Mucosa of stomach (tissue), 1 donor: ENCODE data around the gene ZBTB47.

ENCODE experiments used
- H3K27me3 ChIP-seq: one replicate; pipeline ENCODE4 v1.7.0; 2013; ENCODE audit warnings: mild to moderate bottlenecking, low read length; ENCODE audit not compliant: control insufficient read depth, insufficient read depth
- H3K36me3 ChIP-seq: one replicate; pipeline ENCODE4 v1.7.0; 2013; ENCODE audit warnings: low read length; ENCODE audit not compliant: control insufficient read depth, insufficient read depth
- H3K4me1 ChIP-seq: one replicate; pipeline ENCODE4 v1.7.0; 2013; ENCODE audit warnings: mild to moderate bottlenecking, low read length; ENCODE audit not compliant: control insufficient read depth, insufficient read depth
- H3K4me3 ChIP-seq: one replicate; pipeline ENCODE4 v1.7.0; 2013; ENCODE audit warnings: low read length
- H3K9ac ChIP-seq: one replicate; pipeline ENCODE4 v1.7.0; 2013; ENCODE audit warnings: mild to moderate bottlenecking, low read length, moderate library complexity
- H3K9me3 ChIP-seq: one replicate; pipeline ENCODE4 v1.7.0; 2013; ENCODE audit warnings: mild to moderate bottlenecking, low read length, moderate library complexity; ENCODE audit not compliant: control insufficient read depth
- donor health status: Pancreatic carcinoma.

Gene ZBTB47

DNA sequence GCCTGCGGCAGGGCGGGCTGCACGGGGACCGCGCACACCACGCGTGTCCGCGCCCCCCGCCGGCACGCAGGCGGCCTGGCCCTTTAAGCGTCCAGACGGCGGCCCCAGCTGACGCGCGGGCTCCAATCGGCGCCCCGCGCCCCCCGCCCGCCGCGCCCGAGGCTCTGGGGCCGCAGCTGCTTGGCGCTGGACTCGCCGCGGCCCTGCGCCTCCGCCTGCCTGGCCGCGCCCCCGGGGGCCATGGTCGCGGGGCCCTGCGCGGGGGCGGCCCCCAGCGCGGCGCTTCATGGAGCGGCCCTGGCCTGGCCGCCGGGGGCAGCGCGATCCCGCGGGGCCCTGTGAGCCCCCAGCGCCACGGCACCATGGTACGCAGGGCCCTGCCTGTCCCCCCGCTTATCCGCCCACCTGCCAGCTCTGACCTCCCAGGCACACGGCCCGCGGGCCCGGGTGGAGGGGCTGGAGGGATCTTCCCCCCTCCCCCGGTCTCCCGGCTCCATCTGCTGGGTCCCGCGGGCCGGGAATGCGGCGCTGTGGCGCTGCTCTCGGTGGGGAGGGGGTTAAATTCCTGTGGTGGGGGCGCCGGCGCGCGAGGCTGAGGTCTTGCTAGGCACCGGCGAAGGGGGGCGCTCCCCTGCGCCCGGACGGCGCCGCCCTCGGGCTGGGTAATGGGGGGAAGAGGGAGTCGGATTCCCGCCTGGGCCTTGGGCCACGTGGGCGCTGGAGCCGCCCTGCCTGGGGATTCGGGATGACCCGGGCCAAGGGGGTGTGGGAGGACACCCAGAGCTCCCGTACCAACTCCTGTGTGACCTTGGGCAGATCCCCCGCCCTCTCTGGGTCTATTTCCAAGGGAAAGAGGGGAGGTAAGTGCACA is 1.1 kb downstream of the ZBTB47 start:
- Histone ChIP-seq H3K27me3 (no peaks in the 10 kb centered on the region), H3K36me3 (no peaks in the 10 kb centered on the region), H3K4me3 (peak overlapping the region; percentile 37), H3K9me3 (no peaks in the 10 kb centered on the region), H3K4me1 (peaks cover 34% of the 10 kb centered on the region), H3K9ac (peak overlapping the region; percentile 74)

DNA sequence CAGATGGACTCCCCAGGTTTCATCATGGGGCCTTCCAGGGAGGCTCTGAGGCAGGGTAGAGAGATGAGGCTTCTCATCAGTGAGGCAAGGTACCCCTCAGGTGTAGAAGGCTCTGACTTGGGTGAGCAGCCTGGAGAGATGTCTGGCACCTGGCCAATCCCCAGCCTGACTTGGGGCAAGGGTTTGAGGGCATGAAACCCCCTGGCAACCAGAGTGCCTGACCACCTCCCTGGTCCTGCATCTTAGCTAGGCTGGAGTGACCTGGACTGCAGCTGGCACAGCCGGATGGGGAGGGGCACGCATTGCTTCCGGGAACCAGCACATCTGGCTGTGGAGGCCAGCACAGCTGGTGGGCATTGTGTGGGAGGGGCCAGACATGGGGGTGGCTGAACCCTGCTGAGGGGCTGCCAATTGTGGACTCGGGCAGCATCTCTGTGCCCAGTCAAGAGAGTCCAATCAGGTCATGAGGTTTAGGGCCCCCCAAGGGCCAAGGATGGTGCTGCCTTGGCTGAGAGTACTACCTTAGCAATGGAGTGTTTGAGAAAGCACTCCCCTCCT is 1.9 kb downstream of the ZBTB47 start:
- Histone ChIP-seq H3K27me3 (no peaks in the 10 kb centered on the region), H3K4me1 (peaks cover 34% of the 10 kb centered on the region), H3K36me3 (no peaks in the 10 kb centered on the region), H3K9ac (peak overlapping the region; percentile 65), H3K9me3 (no peaks in the 10 kb centered on the region), H3K4me3 (peak overlapping the region; percentile 37)

- Histone ChIP-seq H3K9me3 (no peaks in the 10 kb centered on the region), H3K4me1 (peaks cover 34% of the 10 kb centered on the region), H3K4me3 (no peak overlapping the region), H3K9ac (no peak overlapping the region), H3K27me3 (no peaks in the 10 kb centered on the region), H3K36me3 (no peaks in the 10 kb centered on the region)
These were observed 2.6 kb downstream of the ZBTB47 start for GRCh38 chr3:42655980-42656679.

GRCh38 chr3:42656680-42657610 is 3.4 kb downstream of the ZBTB47 start:
- Histone ChIP-seq H3K27me3 (no peaks in the 10 kb centered on the region), H3K9me3 (no peaks in the 10 kb centered on the region), H3K4me3 (no peak overlapping the region), H3K4me1 (peaks cover 33% of the 10 kb centered on the region), H3K36me3 (no peaks in the 10 kb centered on the region), H3K9ac (no peak overlapping the region)

- Histone ChIP-seq H3K4me1 (peaks cover 25% of the 10 kb centered on the region), H3K9ac (no peak overlapping the region), H3K9me3 (no peaks in the 10 kb centered on the region), H3K4me3 (no peak overlapping the region), H3K36me3 (no peaks in the 10 kb centered on the region), H3K27me3 (no peaks in the 10 kb centered on the region)
These were observed 4.2 kb downstream of the ZBTB47 start for GRCh38 chr3:42657675-42658074.

- peaks cover 20% of the 10 kb centered on the region for H3K4me1 ChIP-seq
- no peak overlapping the region for H3K4me3 ChIP-seq
- no peaks in the 10 kb centered on the region for H3K9me3 ChIP-seq
- H3K9ac ChIP-seq = no peak overlapping the region
- H3K36me3 ChIP-seq = no peaks in the 10 kb centered on the region
- H3K27me3 ChIP-seq = no peaks in the 10 kb centered on the region
These were observed 4.7 kb downstream of the ZBTB47 start for GRCh38 chr3:42658091-42658770.

DNA sequence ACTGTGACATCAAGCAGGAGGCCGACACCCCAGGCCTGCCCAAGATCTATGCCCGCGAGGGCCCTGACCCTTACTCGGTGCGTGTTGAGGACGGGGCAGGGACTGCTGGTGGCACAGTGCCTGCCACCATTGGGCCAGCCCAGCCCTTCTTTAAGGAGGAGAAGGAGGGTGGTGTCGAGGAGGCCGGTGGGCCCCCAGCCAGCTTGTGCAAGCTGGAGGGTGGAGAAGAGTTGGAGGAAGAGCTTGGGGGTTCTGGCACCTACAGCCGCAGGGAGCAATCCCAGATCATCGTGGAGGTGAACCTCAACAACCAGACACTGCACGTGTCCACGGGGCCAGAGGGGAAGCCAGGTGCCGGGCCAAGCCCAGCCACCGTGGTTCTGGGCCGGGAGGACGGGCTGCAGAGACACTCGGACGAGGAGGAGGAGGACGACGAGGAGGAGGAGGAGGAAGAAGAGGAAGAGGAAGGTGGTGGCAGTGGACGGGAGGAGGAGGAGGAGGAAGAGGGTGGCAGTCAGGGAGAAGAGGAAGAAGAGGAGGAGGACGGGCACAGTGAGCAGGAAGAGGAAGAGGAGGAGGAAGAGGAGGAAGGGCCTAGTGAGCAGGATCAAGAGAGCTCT is 5.4 kb downstream of the ZBTB47 start:
- Histone ChIP-seq H3K36me3 (no peaks in the 10 kb centered on the region), H3K9ac (no peak overlapping the region), H3K4me1 (peaks cover 13% of the 10 kb centered on the region)

GRCh38 chr3:42659451-42660130 is 6.1 kb downstream of the ZBTB47 start:
- no peak overlapping the region for H3K4me3 ChIP-seq
- no peak overlapping the region for H3K9ac ChIP-seq
- H3K4me1 ChIP-seq = peaks cover 13% of the 10 kb centered on the region
- no peaks in the 10 kb centered on the region for H3K9me3 ChIP-seq
- H3K36me3 ChIP-seq = no peaks in the 10 kb centered on the region
- no peaks in the 10 kb centered on the region for H3K27me3 ChIP-seq

More for the DNA sequence above, 5.4 kb downstream of the ZBTB47 start:
- H3K4me3 ChIP-seq = no peak overlapping the region
- H3K9me3 ChIP-seq = no peaks in the 10 kb centered on the region
- no peaks in the 10 kb centered on the region for H3K27me3 ChIP-seq

GRCh38 chr3:42660131-42660715 is 6.7 kb downstream of the ZBTB47 start:
- Histone ChIP-seq H3K4me3 (no peak overlapping the region), H3K9me3 (no peaks in the 10 kb centered on the region), H3K4me1 (peaks cover 11% of the 10 kb centered on the region), H3K27me3 (no peaks in the 10 kb centered on the region), H3K36me3 (no peaks in the 10 kb centered on the region), H3K9ac (no peak overlapping the region)

GRCh38 chr3:42660898-42661297 is 7.4 kb downstream of the ZBTB47 start:
- Histone ChIP-seq H3K4me1 (peaks cover 4% of the 10 kb centered on the region), H3K36me3 (no peaks in the 10 kb centered on the region), H3K4me3 (no peak overlapping the region), H3K9me3 (no peaks in the 10 kb centered on the region), H3K9ac (no peak overlapping the region), H3K27me3 (no peaks in the 10 kb centered on the region)
